DND-41 (cell line): ENCODE measurements around the gene PKD1.

Source experiments
- ATAC-seq: fragments of 200-7000 bp; cut with Tn5 transposase; 3 replicates; pipeline ENCODE4 v1.9.1; 2021; ENCODE audit warnings: low read depth; ENCODE audit not compliant: insufficient read depth
- DNase-seq: peaks from one replicate; pipeline ENCODE4 v3.0.0-alpha.2; 2020
- H2AFZ ChIP-seq: 2 replicates; pipeline ENCODE4 v1.6.0; 2012; ENCODE audit warnings: low read depth, low read length
- H3K27ac ChIP-seq: 2 replicates; pipeline ENCODE4 v1.5.1; 2012; ENCODE audit warnings: low read length, inconsistent platforms
- H3K27me3 ChIP-seq: fragments of 200-600 bp; sonication (generic); 2 replicates; pipeline ENCODE4 v1.6.0; 2012; ENCODE audit warnings: low read length, mild to moderate bottlenecking, inconsistent platforms; ENCODE audit not compliant: insufficient read depth, poor library complexity
- H3K36me3 ChIP-seq: 2 replicates; pipeline ENCODE4 v1.5.1; 2012; ENCODE audit warnings: low read length, inconsistent platforms; ENCODE audit not compliant: insufficient read depth
- H3K4me1 ChIP-seq: 2 replicates; pipeline ENCODE4 v1.5.1; 2012; ENCODE audit warnings: mild to moderate bottlenecking, low read length; ENCODE audit not compliant: insufficient read depth
- H3K4me2 ChIP-seq: 2 replicates; pipeline ENCODE4 v1.6.0; 2012; ENCODE audit warnings: mild to moderate bottlenecking, moderate library complexity, low read length, inconsistent platforms; ENCODE audit not compliant: insufficient read depth
- H3K4me3 ChIP-seq, 2 experiments: fragments of 200-600 bp in 1 of 2; shearing (Covaris generic) in 1 of 2; 2 replicates each; pipeline ENCODE4 v1.5.1; 2012 to 2016; ENCODE audit warnings: inconsistent platforms in 2 of 2, low read length in 2 of 2, mild to moderate bottlenecking in 2 of 2, low read depth in 1 of 2, moderate library complexity in 1 of 2
- H3K79me2 ChIP-seq: 2 replicates; pipeline ENCODE4 v1.6.0; 2012; ENCODE audit warnings: low read length, inconsistent platforms; ENCODE audit not compliant: insufficient read depth
- H3K9ac ChIP-seq: 2 replicates; pipeline ENCODE4 v1.6.0; 2012; ENCODE audit warnings: low read depth, mild to moderate bottlenecking, inconsistent platforms, low read length, moderate library complexity
- H3K9me3 ChIP-seq: 2 replicates; pipeline ENCODE4 v1.5.1; 2012; ENCODE audit warnings: low read length, moderate library complexity, mild to moderate bottlenecking, inconsistent platforms; ENCODE audit not compliant: insufficient read depth, severe bottlenecking
- H4K20me1 ChIP-seq: 2 replicates; pipeline ENCODE4 v1.6.0; 2012; ENCODE audit warnings: low read length; ENCODE audit not compliant: insufficient read depth
- EZH2 ChIP-seq: IDR thresholded peaks from 3 replicates; pipeline ENCODE4 v1.6.1; 2012; ENCODE audit warnings: borderline replicate concordance, low read depth, mild to moderate bottlenecking, moderate library complexity, low read length, inconsistent platforms; ENCODE audit not compliant: severe bottlenecking
- TF ChIP-seq, protein P1 (sequence below): IDR thresholded peaks from 2 replicates; pipeline ENCODE4 v1.5.1; 2012; ENCODE audit warnings: borderline replicate concordance, low read length, moderate library complexity, mild to moderate bottlenecking; ENCODE audit not compliant: poor library complexity, severe bottlenecking; ENCODE audit errors: extremely low read depth

Gene PKD1

GRCh38 chr16:2061526-2061925 is 74.2 kb downstream of the PKD1 start:
- H3K27ac ChIP-seq = no peak overlapping the region
- H3K4me3 ChIP-seq = no peak overlapping the region
- TF ChIP-seq, protein P1, sequence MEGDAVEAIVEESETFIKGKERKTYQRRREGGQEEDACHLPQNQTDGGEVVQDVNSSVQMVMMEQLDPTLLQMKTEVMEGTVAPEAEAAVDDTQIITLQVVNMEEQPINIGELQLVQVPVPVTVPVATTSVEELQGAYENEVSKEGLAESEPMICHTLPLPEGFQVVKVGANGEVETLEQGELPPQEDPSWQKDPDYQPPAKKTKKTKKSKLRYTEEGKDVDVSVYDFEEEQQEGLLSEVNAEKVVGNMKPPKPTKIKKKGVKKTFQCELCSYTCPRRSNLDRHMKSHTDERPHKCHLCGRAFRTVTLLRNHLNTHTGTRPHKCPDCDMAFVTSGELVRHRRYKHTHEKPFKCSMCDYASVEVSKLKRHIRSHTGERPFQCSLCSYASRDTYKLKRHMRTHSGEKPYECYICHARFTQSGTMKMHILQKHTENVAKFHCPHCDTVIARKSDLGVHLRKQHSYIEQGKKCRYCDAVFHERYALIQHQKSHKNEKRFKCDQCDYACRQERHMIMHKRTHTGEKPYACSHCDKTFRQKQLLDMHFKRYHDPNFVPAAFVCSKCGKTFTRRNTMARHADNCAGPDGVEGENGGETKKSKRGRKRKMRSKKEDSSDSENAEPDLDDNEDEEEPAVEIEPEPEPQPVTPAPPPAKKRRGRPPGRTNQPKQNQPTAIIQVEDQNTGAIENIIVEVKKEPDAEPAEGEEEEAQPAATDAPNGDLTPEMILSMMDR = no peak
- TF ChIP-seq EZH2 = no peak
- no peak for ATAC-seq
- H3K4me1 ChIP-seq = no peaks in the 10 kb centered on the region
- H3K27me3 ChIP-seq = no peaks in the 10 kb centered on the region
- H3K4me2 ChIP-seq = no peak overlapping the region
- no peak for DNase-seq
- no peak overlapping the region for H3K9ac ChIP-seq
- H3K9me3 ChIP-seq = no peaks in the 10 kb centered on the region
- H2AFZ ChIP-seq = no peak overlapping the region
- peaks cover 66% of the 10 kb centered on the region for H3K36me3 ChIP-seq
- no peaks in the 10 kb centered on the region for H3K79me2 ChIP-seq
- H4K20me1 ChIP-seq = 0 out of 2 replicates have a peak, but pooled peaks cover 4% of the 10 kb centered on the region

DNA sequence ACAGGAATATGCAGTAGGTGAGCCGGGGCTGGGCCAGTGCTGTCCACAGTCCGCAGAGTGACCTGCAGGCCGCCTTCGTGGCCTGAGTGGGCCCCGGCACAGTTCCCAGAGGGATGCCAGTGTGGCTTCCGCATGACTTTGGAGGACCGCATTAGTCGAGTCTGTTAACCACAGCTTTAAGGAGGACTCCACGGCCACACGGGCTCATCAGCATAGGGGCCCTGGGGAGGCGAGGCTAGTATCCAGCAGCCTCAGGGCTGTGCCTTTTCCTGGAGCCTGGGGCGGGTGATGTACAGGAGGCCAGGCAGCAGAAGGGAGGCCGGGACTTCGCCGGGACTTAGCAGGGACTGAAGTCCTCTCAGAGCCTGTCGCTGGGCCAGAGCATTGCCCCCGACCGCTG is 74.7 kb downstream of the PKD1 start:
- Histone ChIP-seq H3K9ac (no peak overlapping the region), H3K9me3 (no peaks in the 10 kb centered on the region), H3K79me2 (no peaks in the 10 kb centered on the region), H3K4me1 (no peaks in the 10 kb centered on the region), H3K4me3 (no peak overlapping the region), H3K36me3 (peaks cover 65% of the 10 kb centered on the region), H3K27me3 (no peaks in the 10 kb centered on the region), H4K20me1 (0 out of 2 replicates have a peak, but pooled peaks cover 4% of the 10 kb centered on the region), H3K4me2 (no peak overlapping the region), H2AFZ (no peak overlapping the region), H3K27ac (no peak overlapping the region)
- no peak for DNase-seq
- ATAC-seq = no peak
- no peak for TF ChIP-seq EZH2
- TF ChIP-seq, protein P1 = no peak

- ATAC-seq (no peak), DNase-seq (no peak)
- no peak overlapping the region for H3K4me2 ChIP-seq
- 0 out of 2 replicates have a peak, but pooled peaks cover 3% of the 10 kb centered on the region for H4K20me1 ChIP-seq
- H3K4me1 ChIP-seq = no peaks in the 10 kb centered on the region
- no peak overlapping the region for H3K27ac ChIP-seq
- no peaks in the 10 kb centered on the region for H3K27me3 ChIP-seq
- no peaks in the 10 kb centered on the region for H3K79me2 ChIP-seq
- peaks cover 58% of the 10 kb centered on the region for H3K36me3 ChIP-seq
- H3K9ac ChIP-seq = no peak overlapping the region
- H3K4me3 ChIP-seq = no peak overlapping the region
- no peak for TF ChIP-seq EZH2
- TF ChIP-seq, protein P1 = no peak
- H2AFZ ChIP-seq = no peak overlapping the region
- H3K9me3 ChIP-seq = no peaks in the 10 kb centered on the region
These were observed 75.4 kb downstream of the PKD1 start for GRCh38 chr16:2060346-2060745.

- peaks cover 7% of the 10 kb centered on the region; the same call in 1 of the 2 replicates for H4K20me1 ChIP-seq
- DNase-seq (no peak), ATAC-seq (no peak)
- H3K4me3 ChIP-seq = no peak overlapping the region
- H3K36me3 ChIP-seq = peaks cover 64% of the 10 kb centered on the region
- H3K9me3 ChIP-seq = no peaks in the 10 kb centered on the region
- no peak overlapping the region for H3K27ac ChIP-seq
- no peaks in the 10 kb centered on the region for H3K79me2 ChIP-seq
- TF ChIP-seq, protein P1 = no peak
- TF ChIP-seq EZH2 = no peak
- H3K4me1 ChIP-seq = no peaks in the 10 kb centered on the region
- H3K4me2 ChIP-seq = no peak overlapping the region
- no peak overlapping the region for H2AFZ ChIP-seq
- no peaks in the 10 kb centered on the region for H3K27me3 ChIP-seq
- no peak overlapping the region for H3K9ac ChIP-seq
These were observed 76.8 kb downstream of the PKD1 start for GRCh38 chr16:2058872-2059271.
